ENCODE results near the gene FERMT3.
A peak's percentile ranks its signal among the peaks of the same experiment; 100 is the strongest.

FERMT3 gene

GRCh38 chr11:64220798-64221197 is 14.3 kb downstream of the FERMT3 start:
- no peak for DNase-seq (ENCODE audit: low spot score)

GRCh38 chr11:64222651-64223000 is 16.1 kb downstream of the FERMT3 start:
- no peak for DNase-seq (ENCODE audit: low spot score)

GRCh38 chr11:64223001-64223651 is 16.6 kb downstream of the FERMT3 start:
- no peak for DNase-seq (ENCODE audit: low spot score)

- DNase-seq (ENCODE audit: low spot score), result no peak
Measured at GRCh38 chr11:64224151-64224890, 17.8 kb downstream of the FERMT3 start.

GRCh38 chr11:64224891-64225607 is 18.5 kb downstream of the FERMT3 start:
- DNase-seq (ENCODE audit: low spot score), result no peak

GRCh38 chr11:64225608-64226506 is 19.3 kb downstream of the FERMT3 start, which contains the start of the genes NUDT22 and TRPT1:
Gene NUDT22, plus strand, starts transcription at chr11:64226274. Its CDS starts 379 bp downstream, at chr11:64226653.
Gene TRPT1, minus strand, starts transcription at chr11:64226186. Its CDS starts 326 bp downstream, at chr11:64225860.
- peak; percentile 96 for DNase-seq (ENCODE audit: low spot score)

- DNase-seq (ENCODE audit: low spot score), result peak; percentile 54
Measured at GRCh38 chr11:64226507-64227051, 20.1 kb downstream of the FERMT3 start.

GRCh38 chr11:64227405-64227956 is 21.0 kb downstream of the FERMT3 start:
- DNase-seq (ENCODE audit: low spot score), result no peak

- DNase-seq (ENCODE audit: low spot score), result no peak
Measured at GRCh38 chr11:64229090-64229743, 22.7 kb downstream of the FERMT3 start.

- DNase-seq (ENCODE audit: low spot score), result no peak
Measured at GRCh38 chr11:64229744-64230170, 23.2 kb downstream of the FERMT3 start.

- DNase-seq (ENCODE audit: low spot score), result peak; percentile 86
Measured at GRCh38 chr11:64230171-64230984, 23.9 kb downstream of the FERMT3 start, which contains the start of gene DNAJC4. Gene DNAJC4, plus strand, starts transcription at chr11:64230548. Its CDS starts 307 bp downstream, at chr11:64230855.

GRCh38 chr11:64230985-64231365 is 24.5 kb downstream of the FERMT3 start:
- no peak for DNase-seq (ENCODE audit: low spot score)

GRCh38 chr11:64231546-64231945 is 25.0 kb downstream of the FERMT3 start:
- no peak for DNase-seq (ENCODE audit: low spot score)

GRCh38 chr11:64232182-64232966 is 25.9 kb downstream of the FERMT3 start:
- DNase-seq (ENCODE audit: low spot score), result no peak

- DNase-seq (ENCODE audit: low spot score), result no peak
Measured at GRCh38 chr11:64232967-64233315, 26.4 kb downstream of the FERMT3 start.

- DNase-seq (ENCODE audit: low spot score), result peak; percentile 93
Measured at GRCh38 chr11:64233913-64234586, 27.5 kb downstream of the FERMT3 start, which contains the start of gene VEGFB. Gene VEGFB, plus strand, starts transcription at chr11:64234584. Its CDS starts 250 bp downstream, at chr11:64234834.

- peak; percentile 74 for DNase-seq (ENCODE audit: low spot score)
Measured at GRCh38 chr11:64234647-64235379, 28.3 kb downstream of the FERMT3 start.
